Nephron progenitor cell (in vitro differentiated cells): ENCODE data around the gene NTNG2.

Experiments
- DNase-seq: peaks from one replicate; pipeline ENCODE4 v3.0.0; 2021
- H3K27ac Mint-ChIP-seq: 2 replicates; pipeline ENCODE4 v1.8.0; 2021; ENCODE audit warnings: mild to moderate bottlenecking, moderate library complexity, mixed read lengths
- H3K27me3 Mint-ChIP-seq: 2 replicates; pipeline ENCODE4 v1.8.0; 2021; ENCODE audit warnings: mild to moderate bottlenecking, low read depth, mixed read lengths; ENCODE audit not compliant: poor library complexity
- H3K36me3 Mint-ChIP-seq: 2 replicates; pipeline ENCODE4 v1.8.0; 2021; ENCODE audit warnings: low read depth, mixed read lengths
- H3K4me1 Mint-ChIP-seq: 2 replicates; pipeline ENCODE4 v1.8.0; 2021; ENCODE audit warnings: mixed read lengths
- H3K4me3 Mint-ChIP-seq: 2 replicates; pipeline ENCODE4 v1.8.0; 2021; ENCODE audit warnings: mild to moderate bottlenecking, moderate library complexity, mixed read lengths
- H3K9me3 Mint-ChIP-seq: 2 replicates; pipeline ENCODE4 v1.8.0; 2021; ENCODE audit warnings: mild to moderate bottlenecking, moderate library complexity, mixed read lengths
- TF ChIP-seq, protein P1 (sequence below): fragments of 200-600 bp; sonication (generic); IDR thresholded peaks from 2 replicates; pipeline ENCODE4 v1.5.0; 2021; ENCODE audit warnings: antibody characterized with exemption

Gene NTNG2

DNA sequence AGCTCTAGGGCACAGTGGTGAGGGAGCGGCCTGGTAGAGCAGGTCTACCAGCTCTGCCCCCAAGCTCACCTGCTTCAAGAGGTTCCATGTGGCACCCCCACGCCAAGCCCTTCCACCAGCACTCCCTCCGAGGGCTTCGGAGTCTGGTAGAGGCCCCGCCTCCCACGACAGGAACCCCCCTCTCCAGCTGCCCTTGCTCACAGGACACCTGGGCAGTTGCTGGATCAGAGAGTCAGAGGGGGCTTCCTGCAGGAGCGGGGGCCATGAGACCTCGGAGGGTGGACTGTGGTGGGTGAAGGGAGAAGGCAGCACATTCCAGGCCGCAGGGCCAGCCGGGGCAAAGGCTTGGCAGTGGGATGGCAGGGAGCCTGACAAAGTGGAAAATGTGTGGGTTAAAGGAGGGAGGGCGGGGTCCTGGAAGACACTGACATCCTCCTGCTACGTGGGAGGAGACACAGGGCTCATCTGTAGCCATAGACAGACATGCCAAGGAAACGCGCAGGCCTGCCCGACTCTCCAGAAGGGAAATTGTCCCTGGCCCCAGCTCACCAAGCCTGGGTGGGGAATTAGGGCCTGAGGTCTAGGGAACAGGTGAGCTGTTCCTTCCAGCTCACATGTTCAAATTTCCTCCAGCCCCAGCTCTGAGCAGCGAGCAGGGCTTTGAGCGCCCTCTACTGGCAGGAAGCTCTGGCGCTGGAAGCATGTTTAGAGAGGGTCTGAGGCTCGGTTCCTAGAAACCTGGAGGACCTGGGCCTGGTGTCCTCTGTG is 74.2 kb downstream of the NTNG2 start:
- Mint-ChIP-seq H3K4me3 (no peak overlapping the region), H3K27me3 (peaks cover 13% of the 10 kb centered on the region), H3K27ac (no peak overlapping the region), H3K9me3 (no peaks in the 10 kb centered on the region), H3K4me1 (peaks cover 16% of the 10 kb centered on the region), H3K36me3 (no peaks in the 10 kb centered on the region)
- DNase-seq, result peak; percentile 90
- TF ChIP-seq, protein P1, sequence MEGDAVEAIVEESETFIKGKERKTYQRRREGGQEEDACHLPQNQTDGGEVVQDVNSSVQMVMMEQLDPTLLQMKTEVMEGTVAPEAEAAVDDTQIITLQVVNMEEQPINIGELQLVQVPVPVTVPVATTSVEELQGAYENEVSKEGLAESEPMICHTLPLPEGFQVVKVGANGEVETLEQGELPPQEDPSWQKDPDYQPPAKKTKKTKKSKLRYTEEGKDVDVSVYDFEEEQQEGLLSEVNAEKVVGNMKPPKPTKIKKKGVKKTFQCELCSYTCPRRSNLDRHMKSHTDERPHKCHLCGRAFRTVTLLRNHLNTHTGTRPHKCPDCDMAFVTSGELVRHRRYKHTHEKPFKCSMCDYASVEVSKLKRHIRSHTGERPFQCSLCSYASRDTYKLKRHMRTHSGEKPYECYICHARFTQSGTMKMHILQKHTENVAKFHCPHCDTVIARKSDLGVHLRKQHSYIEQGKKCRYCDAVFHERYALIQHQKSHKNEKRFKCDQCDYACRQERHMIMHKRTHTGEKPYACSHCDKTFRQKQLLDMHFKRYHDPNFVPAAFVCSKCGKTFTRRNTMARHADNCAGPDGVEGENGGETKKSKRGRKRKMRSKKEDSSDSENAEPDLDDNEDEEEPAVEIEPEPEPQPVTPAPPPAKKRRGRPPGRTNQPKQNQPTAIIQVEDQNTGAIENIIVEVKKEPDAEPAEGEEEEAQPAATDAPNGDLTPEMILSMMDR, result peak; percentile 95

DNA sequence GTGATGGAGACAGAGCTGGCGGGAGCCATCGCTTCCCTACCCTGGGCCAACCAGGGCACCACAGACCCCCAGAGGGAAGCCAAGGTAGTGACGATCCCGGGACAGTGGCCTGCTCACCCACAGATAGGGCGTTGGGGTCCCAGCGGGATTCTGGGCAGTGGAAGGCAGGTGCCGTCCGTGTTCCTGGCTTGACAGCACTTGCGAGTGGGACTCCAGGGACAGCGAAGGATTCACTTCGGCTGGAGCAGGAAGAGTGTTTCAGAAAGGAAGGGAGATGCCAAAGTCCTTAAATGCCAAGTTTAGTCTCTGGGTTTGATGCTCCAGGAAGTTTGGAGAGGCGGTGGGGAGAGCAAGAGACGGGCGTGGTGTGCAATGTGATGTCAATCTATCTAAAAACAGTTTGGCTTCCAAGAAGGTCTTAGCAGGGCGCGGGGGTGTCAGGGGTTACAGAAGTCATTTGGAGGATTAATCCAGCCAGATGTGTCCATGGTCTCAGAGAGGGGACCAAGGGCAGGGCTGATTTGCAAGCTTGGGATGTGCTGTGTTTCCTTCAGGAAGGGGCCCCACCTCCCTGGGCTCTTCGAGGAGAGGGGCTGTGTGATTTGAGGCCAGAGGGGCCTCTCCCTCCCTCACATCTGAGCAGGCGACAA is 74.9 kb downstream of the NTNG2 start:
- no peak overlapping the region for H3K27ac Mint-ChIP-seq
- H3K4me3 Mint-ChIP-seq, result no peak overlapping the region
- no peaks in the 10 kb centered on the region for H3K9me3 Mint-ChIP-seq
- DNase-seq, result no peak
- TF ChIP-seq, protein P1, result peak; percentile 34
- no peaks in the 10 kb centered on the region for H3K36me3 Mint-ChIP-seq
- H3K27me3 Mint-ChIP-seq, result peaks cover 18% of the 10 kb centered on the region
- H3K4me1 Mint-ChIP-seq, result peaks cover 21% of the 10 kb centered on the region

DNA sequence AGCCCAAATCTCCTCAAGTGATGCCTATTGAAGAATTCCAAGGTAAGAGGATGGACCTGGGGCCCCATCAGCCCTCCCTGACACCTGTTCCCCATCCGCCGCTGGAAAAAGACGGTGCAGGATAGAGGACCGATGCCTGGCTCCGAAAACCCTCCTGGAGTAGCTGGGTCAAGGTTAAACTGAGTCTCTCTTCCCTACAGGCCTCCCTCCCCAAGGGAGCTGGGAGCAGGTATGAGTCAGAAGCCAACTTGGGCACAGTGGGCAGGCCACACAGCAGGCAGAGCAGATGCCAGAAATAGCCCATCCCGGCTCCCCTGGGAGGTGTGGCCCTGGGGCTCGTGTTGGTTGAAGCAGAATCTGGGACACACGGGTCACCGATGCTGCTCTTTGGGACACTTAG is 75.6 kb downstream of the NTNG2 start:
- H3K27me3 Mint-ChIP-seq, result peaks cover 23% of the 10 kb centered on the region
- H3K9me3 Mint-ChIP-seq, result no peaks in the 10 kb centered on the region
- TF ChIP-seq, protein P1, result no peak
- H3K36me3 Mint-ChIP-seq, result no peaks in the 10 kb centered on the region
- no peak for DNase-seq
- no peak overlapping the region for H3K27ac Mint-ChIP-seq
- H3K4me3 Mint-ChIP-seq, result no peak overlapping the region
- H3K4me1 Mint-ChIP-seq, result peaks cover 25% of the 10 kb centered on the region

DNA sequence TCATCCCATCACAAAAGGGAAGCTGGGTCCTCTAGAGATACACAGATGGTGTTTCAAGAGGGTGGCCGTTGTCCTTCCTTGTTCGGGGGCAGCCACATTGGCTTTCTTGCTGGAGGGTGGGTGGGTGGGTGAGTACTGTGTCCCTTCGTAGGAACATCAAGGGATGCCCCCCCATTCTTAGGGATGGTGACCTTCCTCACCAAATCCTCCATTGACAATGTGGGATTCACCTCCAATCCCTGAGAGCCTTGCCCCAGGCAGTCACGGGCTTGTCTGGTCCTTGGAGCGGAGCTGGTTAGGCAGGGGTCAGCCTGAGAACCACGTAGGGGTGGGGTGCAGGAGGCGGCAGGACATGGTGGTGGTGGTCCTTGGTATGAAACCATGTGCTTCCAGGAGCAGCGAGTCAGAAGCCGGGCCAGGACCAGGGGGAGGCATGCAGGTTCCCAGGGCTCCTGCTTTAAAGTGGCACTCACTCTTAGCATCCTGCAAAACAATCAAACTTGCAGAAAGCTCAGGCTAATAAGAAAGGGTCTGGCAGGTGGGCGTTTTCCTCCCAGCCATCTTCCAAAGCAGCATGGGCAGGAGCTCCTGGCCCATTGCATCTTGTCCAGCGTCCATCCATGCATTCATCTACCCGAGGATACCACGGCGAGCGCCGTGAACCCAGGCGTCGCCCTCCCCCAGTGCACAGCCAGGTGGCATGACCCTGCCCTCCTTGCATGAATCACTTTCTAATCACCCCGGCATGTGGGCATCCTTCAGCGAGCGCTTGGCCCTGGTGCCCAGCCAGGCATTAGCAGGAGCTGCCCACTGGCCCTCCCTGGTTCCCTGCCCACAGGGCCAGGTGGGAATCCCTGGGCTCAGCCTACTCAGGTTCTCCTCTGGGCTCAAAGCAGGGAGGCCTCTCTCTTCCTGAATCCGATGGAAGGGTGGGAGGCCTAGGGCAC is 76.4 kb downstream of the NTNG2 start:
- H3K36me3 Mint-ChIP-seq, result no peaks in the 10 kb centered on the region
- peaks cover 29% of the 10 kb centered on the region for H3K27me3 Mint-ChIP-seq
- TF ChIP-seq, protein P1, result no peak
- H3K9me3 Mint-ChIP-seq, result no peaks in the 10 kb centered on the region
- peaks cover 33% of the 10 kb centered on the region for H3K4me1 Mint-ChIP-seq
- H3K27ac Mint-ChIP-seq, result no peak overlapping the region
- no peak overlapping the region for H3K4me3 Mint-ChIP-seq
- no peak for DNase-seq

DNA sequence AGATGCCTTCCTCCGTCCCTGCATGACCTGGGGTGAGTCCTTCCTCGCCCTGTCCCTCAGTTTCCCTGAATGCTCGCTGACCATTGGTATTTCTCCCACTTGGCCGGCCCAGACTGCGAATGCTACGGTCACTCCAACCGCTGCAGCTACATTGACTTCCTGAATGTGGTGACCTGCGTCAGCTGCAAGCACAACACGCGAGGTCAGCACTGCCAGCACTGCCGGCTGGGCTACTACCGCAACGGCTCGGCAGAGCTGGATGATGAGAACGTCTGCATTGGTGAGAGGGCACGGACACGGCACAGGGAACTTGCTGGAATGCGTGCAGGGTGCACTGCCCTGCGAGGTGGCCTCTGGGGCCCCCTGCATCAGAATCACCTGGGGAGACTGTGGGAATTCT is 77.1 kb downstream of the NTNG2 start:
- Mint-ChIP-seq H3K4me3 (no peak overlapping the region), H3K4me1 (peaks cover 40% of the 10 kb centered on the region), H3K27ac (no peak overlapping the region), H3K9me3 (no peaks in the 10 kb centered on the region), H3K36me3 (no peaks in the 10 kb centered on the region), H3K27me3 (peaks cover 36% of the 10 kb centered on the region)
- DNase-seq, result no peak
- TF ChIP-seq, protein P1, result no peak
